NB4 (cell line): ENCODE data around the gene OR1L8.

ENCODE experiments used
- DNase-seq: peaks from one replicate; pipeline ENCODE4 v3.0.0; 2010; ENCODE audit warnings: low read depth
- H3K4me3 ChIP-seq: one replicate; pipeline ENCODE4 v1.5.1; 2011; ENCODE audit warnings: mild to moderate bottlenecking, low read depth, low read length, moderate library complexity
- CTCF ChIP-seq: IDR thresholded peaks from one replicate; pipeline ENCODE4 v1.5.1; 2012; ENCODE audit warnings: low read depth, low read length
- MAX ChIP-seq: IDR thresholded peaks from 2 replicates; pipeline ENCODE4 v1.6.1; 2011; ENCODE audit warnings: low read depth, low read length
- MYC ChIP-seq: IDR thresholded peaks from 2 replicates; pipeline ENCODE4 v1.6.1; 2011; ENCODE audit warnings: low read depth, low read length
- POLR2A ChIP-seq: IDR thresholded peaks from 2 replicates; pipeline ENCODE4 v1.6.1; 2011; ENCODE audit warnings: mild to moderate bottlenecking; ENCODE audit not compliant: insufficient read length; ENCODE audit errors: extremely low read depth

Gene OR1L8

GRCh38 chr9:122580360-122580759 is 2.8 kb downstream of the OR1L8 start:
- DNase-seq = no peak
- H3K4me3 ChIP-seq = no peak overlapping the region
- TF ChIP-seq MAX = no peak
- no peak for TF ChIP-seq CTCF
- no peak for TF ChIP-seq MYC
- TF ChIP-seq POLR2A = no peak

GRCh38 chr9:122579874-122580273 is 3.3 kb downstream of the OR1L8 start:
- no peak for DNase-seq
- no peak overlapping the region for H3K4me3 ChIP-seq
- no peak for TF ChIP-seq MYC
- TF ChIP-seq CTCF = no peak
- no peak for TF ChIP-seq POLR2A
- no peak for TF ChIP-seq MAX

- no peak overlapping the region for H3K4me3 ChIP-seq
- no peak for TF ChIP-seq MAX
- no peak for TF ChIP-seq POLR2A
- no peak for TF ChIP-seq MYC
- no peak for TF ChIP-seq CTCF
- DNase-seq = no peak
Measured at GRCh38 chr9:122572456-122572855, 10.7 kb downstream of the OR1L8 start.

GRCh38 chr9:122567901-122568300 is 15.3 kb downstream of the OR1L8 start:
- DNase-seq = no peak
- no peak overlapping the region for H3K4me3 ChIP-seq
- TF ChIP-seq POLR2A (no peak), MAX (no peak), MYC (no peak), CTCF (no peak)

- no peak for DNase-seq
- no peak overlapping the region for H3K4me3 ChIP-seq
- TF ChIP-seq MAX = no peak
- no peak for TF ChIP-seq POLR2A
- no peak for TF ChIP-seq CTCF
- TF ChIP-seq MYC = no peak
Measured at GRCh38 chr9:122562134-122562760, 20.9 kb downstream of the OR1L8 start.

- H3K4me3 ChIP-seq = no peak overlapping the region
- no peak for DNase-seq
- TF ChIP-seq MAX (no peak), MYC (no peak), CTCF (no peak), POLR2A (no peak)
Measured at GRCh38 chr9:122561446-122561845, 21.7 kb downstream of the OR1L8 start.
